Esophagus mucosa (tissue), 1 donor: Measurements from ENCODE around the gene PLGRKT. TPM values are rescaled to one million over a fixed set of nuclear protein-coding genes. Genes with fewer than 3 reads are reported as not detected.
"Not testable (repeated sequence)": the region's sequence is repeated elsewhere in the genome, so short reads cannot be mapped to it uniquely, and the experiment has no call there.

Source experiments
- ATAC-seq: fragments of 200-7000 bp; cut with Tn5 transposase; one replicate; pipeline ENCODE4 v1.9.1; 2020
- total RNA-seq: library from RNA; stranded (reverse); gene quantifications from one replicate; pipeline ENCODE4 v1.2.4, GENCODE V29; 2023
- donor health status: DM: yes; HTN: yes; CAD: no.

Gene PLGRKT
- total RNA-seq, 1 donor from 2014 or later = 28.1 TPM

GRCh38 chr9:5375091-5375490, 62.6 kb downstream of the PLGRKT start:
- ATAC-seq = no peak

GRCh38 chr9:5364294-5365024, 73.3 kb downstream of the PLGRKT start:
- no peak for ATAC-seq

- ATAC-seq = no peak
Observed at GRCh38 chr9:5361326-5362010, 76.3 kb downstream of the PLGRKT start.

- no peak for ATAC-seq
Observed at GRCh38 chr9:5360341-5360740, 77.4 kb downstream of the PLGRKT start.

GRCh38 chr9:5357431-5358105, 80.2 kb downstream of the PLGRKT start:
- ATAC-seq = no peak

GRCh38 chr9:5355817-5356216, 81.9 kb downstream of the PLGRKT start:
- no peak for ATAC-seq

- ATAC-seq = no peak
Observed at GRCh38 chr9:5355226-5355625, 82.5 kb downstream of the PLGRKT start.

- no peak for ATAC-seq
Observed at GRCh38 chr9:5354184-5354583, 83.5 kb downstream of the PLGRKT start.

GRCh38 chr9:5352637-5353248, 85.0 kb downstream of the PLGRKT start:
- ATAC-seq = no peak

GRCh38 chr9:5338992-5339981, 98.4 kb downstream of the PLGRKT start, which contains the start of gene RLN1:
RLN1 (minus strand) TSS chr9:5339876; CDS start chr9:5339746, 130 bp downstream.
- peak; percentile 100 for ATAC-seq

- ATAC-seq = no peak
Observed at GRCh38 chr9:5336688-5337087, 101.0 kb downstream of the PLGRKT start.

- ATAC-seq = not testable (repeated sequence)
Observed at GRCh38 chr9:5331276-5331675, 106.4 kb downstream of the PLGRKT start.

- no peak for ATAC-seq
Observed at GRCh38 chr9:5326893-5327548, 110.7 kb downstream of the PLGRKT start.

GRCh38 chr9:5326187-5326586, 111.5 kb downstream of the PLGRKT start:
- no peak for ATAC-seq

GRCh38 chr9:5321601-5322000, 116.1 kb downstream of the PLGRKT start:
- not testable (repeated sequence) for ATAC-seq

GRCh38 chr9:5321058-5321457, 116.7 kb downstream of the PLGRKT start:
- ATAC-seq = no peak

GRCh38 chr9:5316406-5316805, 121.3 kb downstream of the PLGRKT start:
- ATAC-seq = not testable (repeated sequence)

- no peak for ATAC-seq
Observed at GRCh38 chr9:5315187-5315923, 122.4 kb downstream of the PLGRKT start.

GRCh38 chr9:5310851-5311250, 126.9 kb downstream of the PLGRKT start:
- ATAC-seq = no peak
